Left lung (tissue), 10 donors: Measurements from ENCODE around the gene ADCY4. TPM values are rescaled to one million over a fixed set of nuclear protein-coding genes. Genes with fewer than 3 reads are reported as not detected.
A peak's percentile ranks its signal among the peaks of the same experiment; 100 is the strongest.

Experiments
- ATAC-seq: fragments of 200-7000 bp; cut with Tn5 transposase; one replicate; pipeline ENCODE4 v1.9.1; 2020; ENCODE audit warnings: moderate library complexity
- DNase-seq, 4 donors: peaks; one replicate each; pipeline ENCODE4 v3.0.0-alpha.2; 2013 to 2020
- H3K27ac ChIP-seq, 2 donors: fragments of 200-600 bp; sonication (generic) in 1 of 2; one replicate each; pipeline versions ENCODE4 v1.5.0 to v1.8.0; 2020 to 2021
- H3K27me3 ChIP-seq, 2 donors: fragments of 200-600 bp; sonication (generic) in 1 of 2; one replicate each; pipeline versions ENCODE4 v1.5.0 to v1.8.0; 2020 to 2021
- H3K36me3 ChIP-seq, 2 donors: fragments of 200-600 bp; sonication (generic) in 1 of 2; one replicate each; pipeline versions ENCODE4 v1.5.0 to v1.8.0; 2020 to 2021
- H3K4me1 ChIP-seq, 2 donors: fragments of 200-600 bp; one replicate each; pipeline ENCODE4 v1.8.0; 2021
- H3K4me3 ChIP-seq, 2 donors: fragments of 200-600 bp; sonication (generic) in 1 of 2; one replicate each; pipeline versions ENCODE4 v1.5.0 to v1.8.0; 2020 to 2021; ENCODE audit warnings: mild to moderate bottlenecking in 1 of 2
- H3K9me3 ChIP-seq, 2 donors: fragments of 200-600 bp; sonication (generic) in 1 of 2; one replicate each; pipeline versions ENCODE4 v1.5.0 to v1.8.0; 2020 to 2021
- intact Hi-C, 2 donors: fragments of 100-400 bp; cut with DNase I; formaldehyde crosslinking; loops; one replicate each; pipeline versions ENCODE4 v1.11.2 to v1.14.2; 2022
- polyA plus RNA-seq, 6 donors: library from polyadenylated mRNA; unstranded; fragments of 120-200 nt; gene quantifications; one replicate each; pipeline ENCODE4 v1.2.1, GENCODE V29; 2013; ENCODE audit not compliant: insufficient read length in 6 of 6
- total RNA-seq, 2 donors: library from RNA; stranded (reverse); fragmentation: NEBNext Ultra II Directional; extraction: Animal tissue kit (Norgen Biotek cat#: 25700); gene quantifications; one replicate each; pipeline ENCODE4 v1.2.1, GENCODE V29; 2021
- TF ChIP-seq, protein P1 (sequence below), 2 donors: fragments of 200-600 bp; sonication (generic) in 1 of 2; IDR thresholded peaks; one replicate each; pipeline versions ENCODE4 v1.5.0 to v1.8.0; 2021; ENCODE audit warnings: antibody characterized with exemption in 2 of 2
- donor health status: DM: no; HTN: yes; CAD: no.
- donor health status: DM: no; HTN: no; CAD: no.

The ADCY4 gene
- total and polyA plus RNA-seq, 8 donors: 25.7 to 48.5 (median 34.3) TPM

- Histone ChIP-seq H3K4me3 (no peak overlapping the region), H3K36me3 (no peaks in the 10 kb centered on the region), H3K4me1 (peaks cover 5 to 29% of the 10 kb centered on the region in 2 donors), H3K9me3 (no peaks in the 10 kb centered on the region), H3K27me3 (peaks cover 0 to 51% of the 10 kb centered on the region in 2 donors), H3K27ac (peak overlapping the region in 1 of 2 donors; percentile 94)
- DNase-seq (no peak), ATAC-seq (no peak)
- intact Hi-C loops: loop anchor here in 1 of 2 donors (5.0 kb wide), 1 partner anchor 67 kb away; no protein-coding TSS in a partner anchor
- TF ChIP-seq, protein P1, sequence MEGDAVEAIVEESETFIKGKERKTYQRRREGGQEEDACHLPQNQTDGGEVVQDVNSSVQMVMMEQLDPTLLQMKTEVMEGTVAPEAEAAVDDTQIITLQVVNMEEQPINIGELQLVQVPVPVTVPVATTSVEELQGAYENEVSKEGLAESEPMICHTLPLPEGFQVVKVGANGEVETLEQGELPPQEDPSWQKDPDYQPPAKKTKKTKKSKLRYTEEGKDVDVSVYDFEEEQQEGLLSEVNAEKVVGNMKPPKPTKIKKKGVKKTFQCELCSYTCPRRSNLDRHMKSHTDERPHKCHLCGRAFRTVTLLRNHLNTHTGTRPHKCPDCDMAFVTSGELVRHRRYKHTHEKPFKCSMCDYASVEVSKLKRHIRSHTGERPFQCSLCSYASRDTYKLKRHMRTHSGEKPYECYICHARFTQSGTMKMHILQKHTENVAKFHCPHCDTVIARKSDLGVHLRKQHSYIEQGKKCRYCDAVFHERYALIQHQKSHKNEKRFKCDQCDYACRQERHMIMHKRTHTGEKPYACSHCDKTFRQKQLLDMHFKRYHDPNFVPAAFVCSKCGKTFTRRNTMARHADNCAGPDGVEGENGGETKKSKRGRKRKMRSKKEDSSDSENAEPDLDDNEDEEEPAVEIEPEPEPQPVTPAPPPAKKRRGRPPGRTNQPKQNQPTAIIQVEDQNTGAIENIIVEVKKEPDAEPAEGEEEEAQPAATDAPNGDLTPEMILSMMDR (IDR thresholded peaks at IDR 0.05): no peak
Observed at GRCh38 chr14:24364841-24365240, 30.0 kb upstream of the ADCY4 start.

GRCh38 chr14:24363401-24363800 is 28.5 kb upstream of the ADCY4 start:
- Histone ChIP-seq H3K4me3 (no peak overlapping the region), H3K27me3 (peaks cover 0 to 36% of the 10 kb centered on the region in 2 donors), H3K4me1 (peaks cover 5 to 29% of the 10 kb centered on the region in 2 donors), H3K36me3 (no peaks in the 10 kb centered on the region), H3K27ac (no peak overlapping the region), H3K9me3 (no peaks in the 10 kb centered on the region)
- intact Hi-C loops: no loop called here
- TF ChIP-seq, protein P1 (IDR thresholded peaks at IDR 0.05): no peak
- ATAC-seq: no peak
- no peak for DNase-seq

- TF ChIP-seq, protein P1 (IDR thresholded peaks at IDR 0.05): no peak
- ATAC-seq (no peak), DNase-seq (no peak)
- Histone ChIP-seq H3K27ac (no peak overlapping the region), H3K9me3 (no peaks in the 10 kb centered on the region), H3K4me3 (no peak overlapping the region), H3K36me3 (no peaks in the 10 kb centered on the region), H3K4me1 (peaks cover 5 to 26% of the 10 kb centered on the region in 2 donors), H3K27me3 (peaks cover 0 to 26% of the 10 kb centered on the region in 2 donors)
- intact Hi-C loops: no loop called here
Observed at GRCh38 chr14:24362241-24362960, 27.5 kb upstream of the ADCY4 start.

- H3K4me1 ChIP-seq: peaks cover 5 to 15% of the 10 kb centered on the region in 2 donors
- no peak for DNase-seq
- H3K27me3 ChIP-seq: peaks cover 0 to 15% of the 10 kb centered on the region in 2 donors
- TF ChIP-seq, protein P1 (IDR thresholded peaks at IDR 0.05): no peak
- ATAC-seq: no peak
- intact Hi-C loops: no loop called here
- no peaks in the 10 kb centered on the region for H3K9me3 ChIP-seq
- no peaks in the 10 kb centered on the region for H3K36me3 ChIP-seq
- H3K4me3 ChIP-seq: no peak overlapping the region
- H3K27ac ChIP-seq: no peak overlapping the region
Observed at GRCh38 chr14:24361326-24361725, 26.5 kb upstream of the ADCY4 start.

- TF ChIP-seq, protein P1 (IDR thresholded peaks at IDR 0.05): no peak
- intact Hi-C loops: no loop called here
- no peak overlapping the region for H3K4me3 ChIP-seq
Observed at GRCh38 chr14:24360281-24360680, 25.4 kb upstream of the ADCY4 start.

More at GRCh38 chr14:24360281-24360680, 25.4 kb upstream of the ADCY4 start:
- no peaks in the 10 kb centered on the region for H3K36me3 ChIP-seq
- no peaks in the 10 kb centered on the region for H3K9me3 ChIP-seq
- H3K4me1 ChIP-seq: peaks cover 0 to 5% of the 10 kb centered on the region in 2 donors
- ATAC-seq (no peak), DNase-seq (no peak)
- peaks cover 0 to 5% of the 10 kb centered on the region in 2 donors for H3K27me3 ChIP-seq
- no peak overlapping the region for H3K27ac ChIP-seq
